Measurements from ENCODE around the gene GRIN3A.

The GRIN3A gene

DNA sequence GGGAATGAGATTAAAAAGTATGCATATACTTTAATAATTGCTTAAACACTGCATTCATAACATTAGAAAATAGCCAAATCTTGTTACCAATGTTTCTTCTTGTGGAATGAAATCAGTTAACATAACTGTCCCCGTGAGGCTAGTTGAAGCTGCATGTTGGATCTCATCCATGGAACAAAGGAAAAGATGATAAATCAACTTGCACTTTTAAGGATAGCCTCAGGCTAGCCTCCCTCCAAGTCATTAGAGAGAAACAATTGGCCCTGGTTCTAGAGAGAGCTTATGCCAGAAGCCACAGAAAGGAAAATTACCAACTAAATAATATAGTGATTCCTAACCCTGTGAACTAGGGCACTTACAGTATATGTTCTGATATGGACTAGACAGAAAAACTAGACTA is 66.9 kb downstream of the GRIN3A start:
- Histone ChIP-seq H3K27ac (no peak overlapping the region), H3K4me3 (ENCODE audit: low read depth, low read length) (no peak overlapping the region), H3K36me3 (replicated peaks) (no peaks in the 10 kb centered on the region), H3K27me3 (replicated peaks) (no peaks in the 10 kb centered on the region)
- DNase-seq: no peak
- TF ChIP-seq, protein P1, sequence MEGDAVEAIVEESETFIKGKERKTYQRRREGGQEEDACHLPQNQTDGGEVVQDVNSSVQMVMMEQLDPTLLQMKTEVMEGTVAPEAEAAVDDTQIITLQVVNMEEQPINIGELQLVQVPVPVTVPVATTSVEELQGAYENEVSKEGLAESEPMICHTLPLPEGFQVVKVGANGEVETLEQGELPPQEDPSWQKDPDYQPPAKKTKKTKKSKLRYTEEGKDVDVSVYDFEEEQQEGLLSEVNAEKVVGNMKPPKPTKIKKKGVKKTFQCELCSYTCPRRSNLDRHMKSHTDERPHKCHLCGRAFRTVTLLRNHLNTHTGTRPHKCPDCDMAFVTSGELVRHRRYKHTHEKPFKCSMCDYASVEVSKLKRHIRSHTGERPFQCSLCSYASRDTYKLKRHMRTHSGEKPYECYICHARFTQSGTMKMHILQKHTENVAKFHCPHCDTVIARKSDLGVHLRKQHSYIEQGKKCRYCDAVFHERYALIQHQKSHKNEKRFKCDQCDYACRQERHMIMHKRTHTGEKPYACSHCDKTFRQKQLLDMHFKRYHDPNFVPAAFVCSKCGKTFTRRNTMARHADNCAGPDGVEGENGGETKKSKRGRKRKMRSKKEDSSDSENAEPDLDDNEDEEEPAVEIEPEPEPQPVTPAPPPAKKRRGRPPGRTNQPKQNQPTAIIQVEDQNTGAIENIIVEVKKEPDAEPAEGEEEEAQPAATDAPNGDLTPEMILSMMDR (IDR thresholded peaks at IDR 0.05; ENCODE audit: low read depth, low read length, missing control alignments): no peak
- in situ Hi-C loops (cut with HindIII; ENCODE audit: low pct_ligation_motif_present, low sequenced_read_pairs): no loop called here

DNA sequence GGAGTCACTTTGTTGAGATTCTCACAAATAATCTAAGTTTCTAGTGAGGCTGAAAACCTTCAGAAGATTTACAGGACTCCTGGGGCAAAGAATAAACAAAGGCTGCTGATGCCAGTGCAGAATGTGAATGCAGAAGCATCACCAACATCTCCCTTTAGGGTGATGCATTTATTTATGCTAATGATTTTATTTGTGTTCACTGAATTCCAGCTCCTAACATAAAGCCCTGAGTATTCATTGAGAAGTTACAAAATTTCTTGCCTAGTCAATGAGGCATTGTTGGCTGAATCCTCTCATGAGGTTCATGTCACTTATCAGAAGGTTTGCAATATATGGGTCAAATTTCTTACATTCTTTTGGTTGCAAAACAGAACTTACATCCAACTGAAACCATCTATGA is 70.0 kb downstream of the GRIN3A start:
- no peaks in the 10 kb centered on the region for H3K36me3 ChIP-seq (replicated peaks)
- DNase-seq: no peak
- in situ Hi-C loops (cut with HindIII; ENCODE audit: low pct_ligation_motif_present, low sequenced_read_pairs): no loop called here
- H3K27me3 ChIP-seq (replicated peaks): no peaks in the 10 kb centered on the region
- no peak overlapping the region for H3K27ac ChIP-seq
- TF ChIP-seq, protein P1 (IDR thresholded peaks at IDR 0.05; ENCODE audit: low read depth, low read length, missing control alignments): no peak
- no peak overlapping the region for H3K4me3 ChIP-seq (ENCODE audit: low read depth, low read length)

DNA sequence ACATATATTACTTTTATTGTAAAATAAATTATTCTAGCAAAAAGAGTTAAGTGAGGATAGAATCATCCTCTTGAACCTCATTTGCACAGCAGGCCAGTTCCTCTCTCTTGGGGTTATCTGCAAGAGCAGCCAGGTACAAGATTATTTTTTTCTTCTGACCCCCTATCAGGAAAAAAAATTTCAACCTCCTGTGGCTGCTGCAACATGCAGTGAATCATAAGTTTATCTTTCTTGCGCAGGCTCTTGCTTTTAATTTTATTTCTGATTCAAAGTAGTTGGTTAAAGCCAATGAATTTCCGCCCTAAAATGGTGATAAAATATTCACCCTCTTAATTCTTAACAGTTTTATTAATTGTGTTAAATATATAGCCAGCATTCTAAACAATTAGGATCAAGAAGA is 74.0 kb downstream of the GRIN3A start:
- TF ChIP-seq, protein P1 (IDR thresholded peaks at IDR 0.05; ENCODE audit: low read depth, low read length, missing control alignments): no peak
- H3K4me3 ChIP-seq (ENCODE audit: low read depth, low read length): no peak overlapping the region
- in situ Hi-C loops (cut with HindIII; ENCODE audit: low pct_ligation_motif_present, low sequenced_read_pairs): no loop called here
- no peak for DNase-seq
- no peaks in the 10 kb centered on the region for H3K36me3 ChIP-seq (replicated peaks)
- H3K27me3 ChIP-seq (replicated peaks): no peaks in the 10 kb centered on the region
- no peak overlapping the region for H3K27ac ChIP-seq

DNA sequence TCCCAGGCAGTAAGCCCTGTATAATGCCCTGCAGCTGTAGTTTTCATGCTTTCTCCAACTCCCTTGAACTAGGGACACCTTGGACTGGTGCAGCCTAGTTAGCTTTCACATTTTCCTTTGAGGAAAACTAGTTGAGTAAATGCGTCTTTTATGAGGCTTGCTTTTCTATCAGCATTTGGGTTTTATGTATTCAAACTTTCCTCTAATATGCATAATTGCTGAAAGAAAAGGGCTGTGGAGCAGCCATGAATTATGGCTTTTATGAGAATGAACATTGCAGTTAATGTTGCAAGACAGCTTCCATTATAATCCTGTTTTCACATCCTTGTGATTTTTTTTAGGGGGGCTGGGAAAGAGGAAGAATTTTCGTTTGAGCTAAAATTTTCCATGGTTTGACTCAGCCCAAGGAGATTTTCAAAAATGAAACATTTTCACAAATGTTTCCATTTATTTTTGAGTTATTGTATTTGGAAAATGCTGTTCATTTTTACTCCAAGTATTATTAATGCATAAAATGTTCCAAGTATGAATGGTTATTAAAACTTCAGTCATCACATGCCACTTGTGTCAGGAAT is 85.8 kb downstream of the GRIN3A start:
- Histone ChIP-seq H3K4me3 (ENCODE audit: low read depth, low read length) (no peak overlapping the region), H3K36me3 (replicated peaks) (no peaks in the 10 kb centered on the region), H3K27me3 (replicated peaks) (no peaks in the 10 kb centered on the region), H3K27ac (no peak overlapping the region)
- TF ChIP-seq, protein P1 (IDR thresholded peaks at IDR 0.05; ENCODE audit: low read depth, low read length, missing control alignments): no peak
- no peak for DNase-seq
- in situ Hi-C loops (cut with HindIII; ENCODE audit: low pct_ligation_motif_present, low sequenced_read_pairs): no loop called here

DNA sequence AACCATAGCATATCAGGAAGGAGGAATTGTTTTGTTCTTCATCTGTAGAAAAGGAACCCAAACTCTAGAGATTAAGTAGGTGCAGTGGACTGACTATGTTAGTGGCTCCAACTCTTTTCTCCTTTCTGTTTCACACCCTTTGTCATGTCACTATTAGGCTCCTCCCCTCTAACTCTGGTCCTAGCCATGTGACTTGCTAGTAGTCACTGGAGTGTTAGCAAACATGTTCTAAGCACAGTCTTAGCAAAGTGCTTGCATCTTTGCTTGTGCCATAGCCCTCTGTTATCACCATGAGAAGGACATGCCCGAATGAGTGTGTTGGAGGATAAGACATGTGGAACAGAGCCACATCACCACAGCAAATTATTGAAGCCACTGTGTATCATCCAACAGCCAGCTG is 88.3 kb downstream of the GRIN3A start:
- TF ChIP-seq, protein P1 (IDR thresholded peaks at IDR 0.05; ENCODE audit: low read depth, low read length, missing control alignments): no peak
- H3K27ac ChIP-seq: no peak overlapping the region
- DNase-seq: no peak
- no peak overlapping the region for H3K4me3 ChIP-seq (ENCODE audit: low read depth, low read length)
- no peaks in the 10 kb centered on the region for H3K27me3 ChIP-seq (replicated peaks)
- in situ Hi-C loops (cut with HindIII; ENCODE audit: low pct_ligation_motif_present, low sequenced_read_pairs): no loop called here
- H3K36me3 ChIP-seq (replicated peaks): no peaks in the 10 kb centered on the region

DNA sequence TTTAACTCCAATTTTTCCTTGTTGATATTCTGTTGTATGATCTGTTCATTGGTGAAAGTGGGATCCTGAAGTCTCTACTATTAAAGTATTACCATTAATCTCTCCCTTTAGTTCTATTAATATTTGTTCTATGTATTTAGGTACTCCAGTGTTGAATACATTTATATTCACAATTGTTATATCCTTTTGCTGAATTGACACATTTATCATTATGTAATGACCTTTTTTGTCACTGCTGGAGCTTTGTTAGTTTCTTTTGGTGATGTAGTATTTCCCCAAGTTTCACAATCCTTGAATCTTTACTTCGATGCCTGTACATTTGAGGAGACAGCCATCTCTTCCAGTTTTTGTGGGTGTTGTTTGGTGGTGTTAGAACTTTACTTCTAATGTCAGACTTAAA is 90.0 kb downstream of the GRIN3A start:
- in situ Hi-C loops (cut with HindIII; ENCODE audit: low pct_ligation_motif_present, low sequenced_read_pairs): no loop called here
- DNase-seq: no peak
- H3K4me3 ChIP-seq (ENCODE audit: low read depth, low read length): no peak overlapping the region
- no peaks in the 10 kb centered on the region for H3K27me3 ChIP-seq (replicated peaks)
- H3K27ac ChIP-seq: no peak overlapping the region
- TF ChIP-seq, protein P1 (IDR thresholded peaks at IDR 0.05; ENCODE audit: low read depth, low read length, missing control alignments): no peak
- no peaks in the 10 kb centered on the region for H3K36me3 ChIP-seq (replicated peaks)

All from brain microvascular endothelial cell (primary cell).